SK-N-SH (cell line): Measurements from ENCODE around the gene KIRREL1. TPM values are rescaled to one million over a fixed set of nuclear protein-coding genes. Genes with fewer than 3 reads are reported as not detected.
A peak's percentile ranks its signal among the peaks of the same experiment; 100 is the strongest.

ENCODE experiments used
- CTCF ChIA-PET: fragments of 300-600, 350-600 bp; formaldehyde crosslinking; extraction: SDS; loops from one replicate; lab custom pipeline; 2021; lab: Yijun Ruan, JAX
- POLR2A ChIA-PET: fragments of 350-600 bp; sonication (Branson Sonifier 250); formaldehyde crosslinking; extraction: SDS; loops from one replicate; lab custom pipeline; 2020; ENCODE audit warnings: antibody characterized with exemption, inconsistent platforms; lab: Yijun Ruan, JAX
- DNase-seq: peaks from one replicate; pipeline ENCODE4 v3.0.0; 2012
- H2AFZ ChIP-seq: fragments of 200-600 bp; sonication (generic); 2 replicates; pipeline ENCODE4 v1.8.1; 2016; ENCODE audit warnings: antibody characterized with exemption, mild to moderate bottlenecking, low read depth
- H3F3A ChIP-seq: fragments of 200-600 bp; sonication (generic); replicated peaks from 2 replicates; pipeline ENCODE3; 2016; ENCODE audit warnings: antibody characterized with exemption, mild to moderate bottlenecking; ENCODE audit not compliant: insufficient read depth
- H3K27ac ChIP-seq, 2 experiments: fragments of 200-500 bp in 1 of 2; fragments of 200-600 bp in 1 of 2; sonication (Bioruptor generic) in 1 of 2; sonication (generic), shearing (Covaris generic) in 1 of 2; 2 replicates each; pipeline versions ENCODE4 v1.5.1 to v1.6.1; 2014 to 2016; ENCODE audit warnings: low read depth in 2 of 2, inconsistent platforms in 1 of 2, low read length in 1 of 2, mild to moderate bottlenecking in 1 of 2, mixed read lengths in 1 of 2
- H3K27me3 ChIP-seq: fragments of 200-600 bp; sonication (generic), shearing (Covaris generic); 2 replicates; pipeline ENCODE4 v1.6.1; 2016; ENCODE audit warnings: mixed run types; ENCODE audit not compliant: insufficient read depth
- H3K36me3 ChIP-seq, 2 experiments: fragments of 200-500 bp in 1 of 2; fragments of 200-600 bp in 1 of 2; sonication (Bioruptor generic) in 1 of 2; sonication (generic) in 1 of 2; replicated peaks in 1 of 2; 2 replicates each; pipeline versions ENCODE3 to v1.5.1; 2014 to 2016; ENCODE audit warnings: low read length in 1 of 2, mild to moderate bottlenecking in 1 of 2; ENCODE audit not compliant: insufficient read depth in 2 of 2, control insufficient read depth in 1 of 2
- H3K4me1 ChIP-seq, 2 experiments: fragments of 200-500 bp in 1 of 2; fragments of 200-600 bp in 1 of 2; sonication (Bioruptor generic) in 1 of 2; sonication (generic), shearing (Covaris generic) in 1 of 2; 2 replicates each; pipeline versions ENCODE4 v1.5.1 to v1.6.1; 2014 to 2016; ENCODE audit warnings: low read depth in 1 of 2, low read length in 1 of 2, mixed run types in 1 of 2; ENCODE audit not compliant: insufficient read depth in 2 of 2, control insufficient read depth in 1 of 2
- H3K4me2 ChIP-seq: fragments of 200-600 bp; sonication (generic), shearing (Covaris generic); 2 replicates; pipeline ENCODE4 v1.6.1; 2017; ENCODE audit warnings: mixed run types
- H3K4me3 ChIP-seq, 2 experiments: fragments of 200-500 bp in 1 of 2; fragments of 200-600 bp in 1 of 2; sonication (Bioruptor generic) in 1 of 2; sonication (generic), shearing (Covaris generic) in 1 of 2; 2 replicates each; pipeline versions ENCODE4 v1.5.1 to v1.8.1; 2014 to 2016; ENCODE audit warnings: low read depth in 2 of 2, inconsistent platforms in 1 of 2, low read length in 1 of 2, mild to moderate bottlenecking in 1 of 2, mixed read lengths in 1 of 2, moderate library complexity in 1 of 2
- H3K79me2 ChIP-seq: fragments of 200-600 bp; sonication (generic); 2 replicates; pipeline ENCODE4 v1.8.1; 2017; ENCODE audit warnings: mild to moderate bottlenecking; ENCODE audit not compliant: insufficient read depth
- H3K9ac ChIP-seq: fragments of 200-600 bp; sonication (generic); 2 replicates; pipeline ENCODE4 v1.6.1; 2017; ENCODE audit warnings: mixed run types
- H3K9me2 ChIP-seq: fragments of 200-600 bp; sonication (generic); 2 replicates; pipeline ENCODE4 v1.6.1; 2017; ENCODE audit warnings: mixed run types
- H3K9me3 ChIP-seq: fragments of 200-600 bp; sonication (generic); 2 replicates; pipeline ENCODE4 v1.6.1; 2017; ENCODE audit warnings: mixed run types, mild to moderate bottlenecking, moderate library complexity
- H4K20me1 ChIP-seq: fragments of 200-600 bp; sonication (generic); 2 replicates; pipeline ENCODE4 v1.6.1; 2017; ENCODE audit warnings: mild to moderate bottlenecking, mixed run types; ENCODE audit not compliant: insufficient read depth
- CHD2 ChIP-seq: fragments of 150-350 bp; IDR thresholded peaks from 2 replicates; pipeline ENCODE4 v1.6.1; 2018; ENCODE audit warnings: low read length; ENCODE audit not compliant: partially characterized antibody
- CTCF ChIP-seq: fragments of 200-600 bp; sonication (generic); IDR thresholded peaks from 2 replicates; pipeline ENCODE4 v1.6.1; 2017; ENCODE audit warnings: antibody characterized with exemption, mild to moderate bottlenecking, moderate library complexity
- EP300 ChIP-seq, 2 experiments: IDR thresholded peaks; 2 replicates each; pipeline versions ENCODE4 v1.4.0 to v1.6.1; 2012; ENCODE audit warnings: borderline replicate concordance in 1 of 2, low read depth in 1 of 2, low read length in 1 of 2
- GABPA ChIP-seq: IDR thresholded peaks from 2 replicates; pipeline ENCODE4 v1.4.0; 2012; ENCODE audit warnings: low read depth, mild to moderate bottlenecking
- JUND ChIP-seq: IDR thresholded peaks from 2 replicates; pipeline ENCODE4 v1.4.0; 2012
- MAX ChIP-seq: IDR thresholded peaks from 2 replicates; pipeline ENCODE4 v1.4.0; 2012; ENCODE audit warnings: low read depth
- MEF2A ChIP-seq: IDR thresholded peaks from 2 replicates; pipeline ENCODE4 v1.4.0; 2012; ENCODE audit warnings: low read depth, borderline replicate concordance
- MXI1 ChIP-seq: IDR thresholded peaks from 2 replicates; pipeline ENCODE4 v1.6.1; 2012; ENCODE audit warnings: mild to moderate bottlenecking, low read depth, low read length, improper control_type of control experiment
- NFIC ChIP-seq: IDR thresholded peaks from 2 replicates; pipeline ENCODE4 v1.4.0; 2012; ENCODE audit warnings: borderline replicate concordance
- PBX3 ChIP-seq: IDR thresholded peaks from 2 replicates; pipeline ENCODE4; 2012
- POLR2AphosphoS5 ChIP-seq: IDR thresholded peaks from 2 replicates; pipeline ENCODE4 v1.6.1; 2012; ENCODE audit warnings: low read depth, low read length
- RAD21 ChIP-seq: IDR thresholded peaks from 2 replicates; pipeline ENCODE4 v1.6.1; 2012; ENCODE audit warnings: mild to moderate bottlenecking, low read length
- RFX5 ChIP-seq: IDR thresholded peaks from 2 replicates; pipeline ENCODE4 v1.6.1; 2012; ENCODE audit warnings: mild to moderate bottlenecking, improper control_type of control experiment, low read length
- SIN3A ChIP-seq: IDR thresholded peaks from 2 replicates; pipeline ENCODE4 v1.6.1; 2012; ENCODE audit warnings: low read depth, mild to moderate bottlenecking, low read length, moderate library complexity, borderline replicate concordance
- SMC3 ChIP-seq: IDR thresholded peaks from 2 replicates; pipeline ENCODE4 v1.6.1; 2012; ENCODE audit warnings: low read depth, low read length, improper control_type of control experiment
- TAF1 ChIP-seq: IDR thresholded peaks from 2 replicates; pipeline ENCODE4 v1.6.1; 2012; ENCODE audit warnings: low read depth, mild to moderate bottlenecking, low read length, moderate library complexity, borderline replicate concordance
- TCF12 ChIP-seq: IDR thresholded peaks from 2 replicates; pipeline ENCODE4 v1.4.0; 2012
- ZBTB33 ChIP-seq: IDR thresholded peaks from 2 replicates; pipeline ENCODE4 v1.4.0; 2012; ENCODE audit warnings: low read depth, borderline replicate concordance
- WGBS: methylation state at CpG from one replicate; pipeline ENCODE4 v1.1.6; 2017; ENCODE audit warnings: low lambda C conversion rate; 5-methylcytosine and 5-hydroxymethylcytosine counted together
- polyA plus RNA-seq, 3 experiments: library from polyadenylated mRNA; depleted of rRNA; stranded (reverse); fragments of >200 nt; gene quantifications; 2 replicates each; pipeline ENCODE4 v1.2.3, GENCODE V29; 2012

The KIRREL1 gene
- polyA plus RNA-seq, 1 of the 3 experiments (the other 2 are of a cell fraction) = 47.8 TPM

- H3F3A ChIP-seq = peaks cover 18% of the 10 kb centered on the region
- H3K4me1 ChIP-seq = peaks cover 5 to 21% of the 10 kb centered on the region in 2 experiments; a peak in 3 of 4 replicates
- H3K9me3 ChIP-seq = no peaks in the 10 kb centered on the region
- H3K9me2 ChIP-seq = no peaks in the 10 kb centered on the region
- DNase-seq = peak; percentile 63
- no peak for TF ChIP-seq TCF12
- peak; percentile 81 for TF ChIP-seq RAD21
- TF ChIP-seq CHD2 = no peak
- TF ChIP-seq MXI1 = no peak
- TF ChIP-seq JUND = no peak
- peak; percentile 85 for TF ChIP-seq SMC3
- TF ChIP-seq MEF2A = no peak
- TF ChIP-seq POLR2AphosphoS5 = no peak
- TF ChIP-seq PBX3 = no peak
- no peak for TF ChIP-seq TAF1
- peak; percentile 98 for TF ChIP-seq CTCF
- TF ChIP-seq NFIC = no peak
- no peak for TF ChIP-seq GABPA
- TF ChIP-seq EP300 (IDR thresholded peaks at IDR 0.05; ENCODE audit: borderline replicate concordance in 1 of 2, low read depth in 1 of 2, low read length in 1 of 2) = no peak
- TF ChIP-seq ZBTB33 = no peak
- no peak for TF ChIP-seq MAX
- no peak for TF ChIP-seq SIN3A
- TF ChIP-seq RFX5 = no peak
- TF ChIP-seq, all 33 proteins: peak for 3
- H3K36me3 ChIP-seq = no peaks in the 10 kb centered on the region
- H3K27me3 ChIP-seq = peaks cover 26% of the 10 kb centered on the region
- no peaks in the 10 kb centered on the region for H4K20me1 ChIP-seq
- ChIA-PET CTCF (interaction anchor here (0.6 to 5.0 kb wide), 19 partner anchors 8 to 1107 kb away, joined by 3 to 48 read pairs (median 5); no protein-coding TSS in a partner anchor), POLR2A (no interaction called here)
- H3K79me2 ChIP-seq = no peaks in the 10 kb centered on the region
- no peak overlapping the region for H2AFZ ChIP-seq
- no peak overlapping the region for H3K27ac ChIP-seq
- H3K4me2 ChIP-seq = peak overlapping the region; percentile 56
- 1% methylated on average over 5 of the region's 5 CpGs for WGBS
- peak overlapping the region in 1 of 2 experiments; percentile 40; a peak in 2 of 4 replicates for H3K4me3 ChIP-seq
- H3K9ac ChIP-seq = no peak overlapping the region
These were observed 29.7 kb upstream of the KIRREL1 start for GRCh38 chr1:157963713-157964112.
